ENCODE measurements around the gene LITAFD.

Gene LITAFD

DNA sequence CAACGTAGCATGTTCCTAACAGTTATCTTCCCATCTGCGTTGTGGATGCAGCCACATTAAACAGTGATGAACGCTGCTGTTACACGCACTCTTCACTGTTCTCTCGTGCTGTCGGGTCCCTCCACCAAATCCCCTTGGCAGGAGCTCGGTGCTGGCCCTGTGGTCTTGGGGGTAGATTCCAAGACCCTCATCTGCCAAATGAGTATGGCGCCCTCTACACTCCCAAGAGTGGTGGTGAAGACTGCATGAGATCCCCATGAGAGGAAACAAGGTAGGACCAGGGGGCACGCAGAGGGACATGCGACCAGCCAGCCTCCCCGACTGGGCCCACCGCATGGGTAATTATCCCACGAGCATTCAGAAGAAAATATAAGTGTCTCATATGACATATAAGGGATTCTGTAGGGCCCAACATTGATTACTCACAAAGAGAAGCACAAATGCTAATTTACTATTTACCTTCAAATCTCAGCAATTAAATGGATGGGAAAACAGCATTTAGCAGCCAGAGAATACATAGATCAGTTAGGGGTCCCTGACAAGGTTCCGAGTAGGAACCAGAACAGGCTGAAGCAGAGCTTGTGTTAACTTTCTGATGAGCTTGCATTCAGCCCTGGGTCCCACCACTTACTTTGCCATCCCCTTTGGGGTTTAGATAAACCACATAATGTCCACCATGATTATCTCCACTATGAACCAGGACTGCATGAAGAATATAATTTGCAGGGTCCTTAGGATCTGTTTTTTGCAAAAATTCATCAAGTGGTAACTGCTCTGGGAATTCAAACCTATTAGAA, 23.8 kb downstream of the LITAFD start:
- peaks cover 0 to 5% of the 10 kb centered on the region in 2 experiments for H3K4me1 ChIP-seq (ENCODE audit: control insufficient read depth in 1 of 2, insufficient read depth in 1 of 2, low read depth in 1 of 2, low read length in 1 of 2)
- no peaks in the 10 kb centered on the region for H3K27me3 ChIP-seq
- H3K9me3 ChIP-seq = no peaks in the 10 kb centered on the region
- no peak overlapping the region for H3K27ac ChIP-seq
- H3K36me3 ChIP-seq = peaks cover 99% of the 10 kb centered on the region
- TF ChIP-seq, protein P1, sequence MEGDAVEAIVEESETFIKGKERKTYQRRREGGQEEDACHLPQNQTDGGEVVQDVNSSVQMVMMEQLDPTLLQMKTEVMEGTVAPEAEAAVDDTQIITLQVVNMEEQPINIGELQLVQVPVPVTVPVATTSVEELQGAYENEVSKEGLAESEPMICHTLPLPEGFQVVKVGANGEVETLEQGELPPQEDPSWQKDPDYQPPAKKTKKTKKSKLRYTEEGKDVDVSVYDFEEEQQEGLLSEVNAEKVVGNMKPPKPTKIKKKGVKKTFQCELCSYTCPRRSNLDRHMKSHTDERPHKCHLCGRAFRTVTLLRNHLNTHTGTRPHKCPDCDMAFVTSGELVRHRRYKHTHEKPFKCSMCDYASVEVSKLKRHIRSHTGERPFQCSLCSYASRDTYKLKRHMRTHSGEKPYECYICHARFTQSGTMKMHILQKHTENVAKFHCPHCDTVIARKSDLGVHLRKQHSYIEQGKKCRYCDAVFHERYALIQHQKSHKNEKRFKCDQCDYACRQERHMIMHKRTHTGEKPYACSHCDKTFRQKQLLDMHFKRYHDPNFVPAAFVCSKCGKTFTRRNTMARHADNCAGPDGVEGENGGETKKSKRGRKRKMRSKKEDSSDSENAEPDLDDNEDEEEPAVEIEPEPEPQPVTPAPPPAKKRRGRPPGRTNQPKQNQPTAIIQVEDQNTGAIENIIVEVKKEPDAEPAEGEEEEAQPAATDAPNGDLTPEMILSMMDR (IDR thresholded peaks at IDR 0.05) = no peak
- no peak overlapping the region for H3K4me3 ChIP-seq (ENCODE audit: low read depth in 1 of 2, low read length in 1 of 2)

DNA sequence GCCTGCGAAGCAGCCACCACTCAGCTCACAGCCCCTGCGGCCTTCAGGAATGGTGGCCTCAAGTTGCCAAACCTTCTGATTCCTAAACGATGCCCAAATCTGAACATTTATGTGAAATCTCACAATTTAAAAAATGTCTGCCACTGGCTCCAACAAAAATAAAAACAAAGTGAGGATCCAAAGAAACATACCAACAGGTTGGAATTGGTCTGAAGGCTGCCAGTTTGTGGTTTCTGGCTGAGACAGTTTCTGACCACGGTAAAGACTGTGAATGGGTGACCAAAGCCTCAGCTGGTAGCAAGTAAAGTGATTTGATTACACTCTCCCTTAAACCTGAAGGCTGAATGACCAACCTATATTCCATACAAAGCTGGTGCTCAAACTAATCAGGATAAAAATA, 24.9 kb downstream of the LITAFD start:
- Histone ChIP-seq H3K27ac (peak overlapping the region; percentile 10), H3K9me3 (no peaks in the 10 kb centered on the region), H3K4me3 (ENCODE audit: low read depth in 1 of 2, low read length in 1 of 2) (no peak overlapping the region), H3K27me3 (no peaks in the 10 kb centered on the region), H3K4me1 (ENCODE audit: control insufficient read depth in 1 of 2, insufficient read depth in 1 of 2, low read depth in 1 of 2, low read length in 1 of 2) (peaks cover 0 to 5% of the 10 kb centered on the region in 2 experiments), H3K36me3 (peaks cover 99% of the 10 kb centered on the region)
- TF ChIP-seq, protein P1 (IDR thresholded peaks at IDR 0.05) = no peak

- no peaks in the 10 kb centered on the region for H3K9me3 ChIP-seq
- peak overlapping the region; percentile 21 for H3K27ac ChIP-seq
- peaks cover 0 to 5% of the 10 kb centered on the region in 2 experiments for H3K4me1 ChIP-seq (ENCODE audit: control insufficient read depth in 1 of 2, insufficient read depth in 1 of 2, low read depth in 1 of 2, low read length in 1 of 2)
- no peaks in the 10 kb centered on the region for H3K27me3 ChIP-seq
- no peak overlapping the region for H3K4me3 ChIP-seq (ENCODE audit: low read depth in 1 of 2, low read length in 1 of 2)
- TF ChIP-seq, protein P1 (IDR thresholded peaks at IDR 0.05) = no peak
- H3K36me3 ChIP-seq = peaks cover 93% of the 10 kb centered on the region
These were observed 26.8 kb downstream of the LITAFD start for GRCh38 chr16:8908810-8909468.

DNA sequence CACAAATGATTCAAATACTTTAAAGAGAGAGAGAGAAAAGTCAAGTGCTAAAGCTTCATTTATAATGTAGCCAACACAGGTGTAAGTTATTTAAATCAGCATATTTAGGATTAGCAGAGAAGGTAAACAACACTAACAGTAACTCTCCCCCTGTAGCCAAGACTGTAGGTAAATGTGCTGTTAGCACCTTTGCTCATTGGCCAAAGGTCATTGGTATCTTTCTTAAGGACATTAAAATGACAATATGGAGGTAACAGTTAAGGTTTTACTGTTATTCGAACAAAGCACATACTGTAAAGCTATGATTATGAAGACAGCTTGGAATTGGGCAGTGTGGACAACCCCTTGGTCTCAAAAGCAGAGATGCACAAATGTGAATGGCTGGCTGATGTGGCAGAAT, 28.7 kb downstream of the LITAFD start:
- TF ChIP-seq, protein P1 (IDR thresholded peaks at IDR 0.05) = no peak
- H3K27me3 ChIP-seq = no peaks in the 10 kb centered on the region
- peaks cover 92% of the 10 kb centered on the region for H3K36me3 ChIP-seq

DNA sequence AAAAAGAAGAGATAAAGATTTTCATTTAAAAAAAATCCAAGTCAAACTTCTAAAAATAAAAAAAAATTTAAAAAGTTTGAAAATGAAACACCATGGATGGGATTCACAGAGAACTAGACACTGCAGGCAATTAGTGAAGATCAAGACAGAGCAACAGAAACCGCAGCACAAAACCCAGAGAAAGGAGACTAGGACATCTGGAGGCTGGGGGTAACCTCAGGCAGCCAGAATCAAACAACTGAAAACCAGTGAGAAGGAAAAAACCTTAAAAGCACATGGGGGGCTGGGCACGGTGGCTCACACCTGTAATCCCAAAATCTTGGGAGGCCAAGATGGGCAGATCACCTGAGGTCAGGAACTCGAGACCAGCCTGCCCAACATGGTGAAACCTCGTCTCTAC, 30.6 kb downstream of the LITAFD start:
- H3K9me3 ChIP-seq = no peaks in the 10 kb centered on the region
- H3K4me3 ChIP-seq (ENCODE audit: low read depth in 1 of 2, low read length in 1 of 2) = no peak overlapping the region
- no peak overlapping the region for H3K27ac ChIP-seq
- H3K36me3 ChIP-seq = peaks cover 90% of the 10 kb centered on the region
- no peaks in the 10 kb centered on the region for H3K27me3 ChIP-seq
- no peaks in the 10 kb centered on the region for H3K4me1 ChIP-seq (ENCODE audit: control insufficient read depth in 1 of 2, insufficient read depth in 1 of 2, low read depth in 1 of 2, low read length in 1 of 2)
- TF ChIP-seq, protein P1 (IDR thresholded peaks at IDR 0.05) = no peak

More for the DNA sequence above, 28.7 kb downstream of the LITAFD start:
- H3K9me3 ChIP-seq = no peaks in the 10 kb centered on the region
- peaks cover 0 to 5% of the 10 kb centered on the region in 2 experiments for H3K4me1 ChIP-seq (ENCODE audit: control insufficient read depth in 1 of 2, insufficient read depth in 1 of 2, low read depth in 1 of 2, low read length in 1 of 2)
- H3K4me3 ChIP-seq (ENCODE audit: low read depth in 1 of 2, low read length in 1 of 2) = no peak overlapping the region
- H3K27ac ChIP-seq = no peak overlapping the region

Data from neutrophil (primary cell).